Ectodermal cell (in vitro differentiated cells): Measurements from ENCODE around the gene UBXN1.
"Not testable (repeated sequence)": the region's sequence is repeated elsewhere in the genome, so short reads cannot be mapped to it uniquely, and the experiment has no call there.

Experiments used
- H3K27ac ChIP-seq: 2 replicates; pipeline ENCODE4 v1.7.0; 2013; ENCODE audit warnings: mild to moderate bottlenecking, low read depth, low read length; ENCODE audit not compliant: insufficient read depth, poor library complexity, severe bottlenecking
- H3K27me3 ChIP-seq: 2 replicates; pipeline ENCODE4 v1.7.0; 2013; ENCODE audit warnings: mild to moderate bottlenecking, low read length; ENCODE audit not compliant: insufficient read depth, control insufficient read depth, poor library complexity, severe bottlenecking
- H3K36me3 ChIP-seq: one replicate; pipeline ENCODE4 v1.7.0; 2013; ENCODE audit warnings: low read length; ENCODE audit not compliant: control insufficient read depth, insufficient read depth
- H3K4me1 ChIP-seq: one replicate; pipeline ENCODE4 v1.7.0; 2013; ENCODE audit warnings: low read length; ENCODE audit not compliant: control insufficient read depth, insufficient read depth
- H3K4me3 ChIP-seq: 2 replicates; pipeline ENCODE4 v1.7.0; 2013; ENCODE audit warnings: low read depth, low read length, control low read depth; ENCODE audit not compliant: insufficient read depth
- H3K9me3 ChIP-seq: 2 replicates; pipeline ENCODE4 v1.7.0; 2013; ENCODE audit warnings: mild to moderate bottlenecking, low read length, moderate library complexity; ENCODE audit not compliant: control insufficient read depth
- WGBS, 2 experiments: methylation state at CpG; one replicate each; pipeline ENCODE4 v1.1.7; 2013; ENCODE audit warnings: missing lambda C conversion rate in 2 of 2; 5-methylcytosine and 5-hydroxymethylcytosine counted together

Gene UBXN1

GRCh38 chr11:62708793-62709192 is 29.9 kb upstream of the UBXN1 start:
- Histone ChIP-seq H3K36me3 (peaks cover 29% of the 10 kb centered on the region), H3K27me3 (no peaks in the 10 kb centered on the region), H3K9me3 (no peaks in the 10 kb centered on the region), H3K27ac (no peak overlapping the region), H3K4me1 (peaks cover 31% of the 10 kb centered on the region), H3K4me3 (peak overlapping the region; percentile 32)
- WGBS, 2 experiments, result 18 to 20% methylated on average over 7 of the region's 7 CpGs

- Histone ChIP-seq H3K4me1 (peaks cover 31% of the 10 kb centered on the region), H3K9me3 (no peaks in the 10 kb centered on the region), H3K4me3 (peak overlapping the region; percentile 32), H3K27ac (no peak overlapping the region), H3K36me3 (peaks cover 25% of the 10 kb centered on the region), H3K27me3 (no peaks in the 10 kb centered on the region)
- 76 to 77% methylated on average over 5 of the region's 5 CpGs for WGBS, 2 experiments
These were observed 29.5 kb upstream of the UBXN1 start for GRCh38 chr11:62708392-62708791.

GRCh38 chr11:62707277-62707861 is 28.5 kb upstream of the UBXN1 start, which contains the start of the genes BSCL2 and GNG3:
Gene BSCL2, minus strand, starts transcription at chr11:62707424. Its CDS starts 229 bp downstream, at chr11:62707195.
Gene GNG3, plus strand, starts transcription at chr11:62707676. Its CDS starts 620 bp downstream, at chr11:62708296.
- Histone ChIP-seq H3K36me3 (peaks cover 17% of the 10 kb centered on the region), H3K4me1 (peaks cover 31% of the 10 kb centered on the region), H3K27me3 (no peaks in the 10 kb centered on the region), H3K4me3 (peak within 1 kb of the TSS; percentile 80), H3K27ac (peak within 1 kb of the TSS; percentile 93), H3K9me3 (no peaks in the 10 kb centered on the region)
- WGBS, 2 experiments, result 3 to 6% methylated on average over 10 of the region's 10 CpGs

GRCh38 chr11:62706850-62707247 is 28.0 kb upstream of the UBXN1 start:
- no peaks in the 10 kb centered on the region for H3K27me3 ChIP-seq
- peaks cover 31% of the 10 kb centered on the region for H3K4me1 ChIP-seq
- 14 to 16% methylated on average over 8 of the region's 8 CpGs for WGBS, 2 experiments
- peaks cover 16% of the 10 kb centered on the region for H3K36me3 ChIP-seq
- peak overlapping the region; percentile 93 for H3K27ac ChIP-seq
- no peaks in the 10 kb centered on the region for H3K9me3 ChIP-seq
- peak overlapping the region; percentile 80 for H3K4me3 ChIP-seq

- peak overlapping the region; percentile 80 for H3K4me3 ChIP-seq
- H3K27me3 ChIP-seq, result no peaks in the 10 kb centered on the region
- H3K9me3 ChIP-seq, result no peaks in the 10 kb centered on the region
- peaks cover 31% of the 10 kb centered on the region for H3K4me1 ChIP-seq
- 1% methylated on average over 73 of the region's 73 CpGs for WGBS, 2 experiments
- H3K27ac ChIP-seq, result peak overlapping the region; percentile 93
- peaks cover 12% of the 10 kb centered on the region for H3K36me3 ChIP-seq
These were observed 27.3 kb upstream of the UBXN1 start for GRCh38 chr11:62705880-62706849.

GRCh38 chr11:62705413-62705812 is 26.5 kb upstream of the UBXN1 start:
- peak overlapping the region; percentile 93 for H3K27ac ChIP-seq
- peaks cover 5% of the 10 kb centered on the region for H3K36me3 ChIP-seq
- no peaks in the 10 kb centered on the region for H3K9me3 ChIP-seq
- no peaks in the 10 kb centered on the region for H3K27me3 ChIP-seq
- WGBS, 2 experiments, result 77% methylated on average over 7 of the region's 7 CpGs
- peak overlapping the region; percentile 80 for H3K4me3 ChIP-seq
- H3K4me1 ChIP-seq, result peaks cover 31% of the 10 kb centered on the region

- H3K4me1 ChIP-seq, result peaks cover 24% of the 10 kb centered on the region
- WGBS, 2 experiments, result 93 to 94% methylated on average over 4 of the region's 4 CpGs
- not testable (repeated sequence) for H3K9me3 ChIP-seq, H3K27me3 ChIP-seq, H3K4me3 ChIP-seq, H3K36me3 ChIP-seq, H3K27ac ChIP-seq
These were observed 25.0 kb upstream of the UBXN1 start for GRCh38 chr11:62703921-62704320.

- WGBS, 2 experiments, result 92 to 96% methylated on average over 11 of the region's 11 CpGs
- H3K27ac ChIP-seq, result no peak overlapping the region
- H3K4me1 ChIP-seq, result peaks cover 12% of the 10 kb centered on the region
- no peak overlapping the region for H3K4me3 ChIP-seq
- peaks cover 4% of the 10 kb centered on the region for H3K36me3 ChIP-seq
- H3K27me3 ChIP-seq, result no peaks in the 10 kb centered on the region
- H3K9me3 ChIP-seq, result no peaks in the 10 kb centered on the region
These were observed 23.4 kb upstream of the UBXN1 start for GRCh38 chr11:62702246-62702645.

GRCh38 chr11:62694455-62695167 is 15.7 kb upstream of the UBXN1 start:
- H3K27me3 ChIP-seq, result no peaks in the 10 kb centered on the region
- no peaks in the 10 kb centered on the region for H3K9me3 ChIP-seq
- H3K4me3 ChIP-seq, result no peak overlapping the region
- peaks cover 20% of the 10 kb centered on the region for H3K36me3 ChIP-seq
- WGBS, 2 experiments, result 74 to 81% methylated on average over 14 of the region's 14 CpGs
- no peak overlapping the region for H3K27ac ChIP-seq
- H3K4me1 ChIP-seq, result no peaks in the 10 kb centered on the region

- H3K27ac ChIP-seq, H3K4me3 ChIP-seq, H3K27me3 ChIP-seq, H3K9me3 ChIP-seq, H3K4me1 ChIP-seq: not testable (repeated sequence)
- H3K36me3 ChIP-seq, result peaks cover 20% of the 10 kb centered on the region
- WGBS, 2 experiments, result 61 to 74% methylated on average over 4 of the region's 4 CpGs
These were observed 14.8 kb upstream of the UBXN1 start for GRCh38 chr11:62693624-62694023.
